SKM-1 treated with dmso at 0.1 percent for 144 hours (cell line): ENCODE results near the gene SCYL2.
A peak's percentile ranks its signal among the peaks of the same experiment; 100 is the strongest.
"Not testable (repeated sequence)": the region's sequence is repeated elsewhere in the genome, so short reads cannot be mapped to it uniquely, and the experiment has no call there.

Experiments
- DNase-seq: peaks from one replicate; lab custom pipeline; 2025; ENCODE audit not compliant: unreplicated experiment; lab: John Stamatoyannopoulos, UW

The SCYL2 gene

DNA sequence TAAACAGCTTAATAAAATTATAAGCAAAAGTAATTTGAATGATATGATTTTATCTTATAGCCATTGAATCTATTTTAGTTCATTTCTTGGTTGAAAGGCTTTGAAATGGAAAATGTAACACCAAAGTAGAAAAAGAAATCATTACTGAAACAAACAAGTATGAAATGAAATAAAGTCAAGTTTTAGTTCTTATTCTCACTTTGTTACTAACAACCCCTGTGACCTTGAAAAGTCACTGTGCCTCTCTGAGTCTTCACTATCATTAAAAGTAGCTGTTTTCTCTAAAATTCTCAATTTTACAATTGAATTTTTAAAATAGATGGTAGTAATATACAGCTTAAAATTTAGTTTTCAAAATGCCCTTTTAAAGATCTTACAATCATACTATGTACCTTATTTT is 57.5 kb downstream of the SCYL2 start:
- DNase-seq = no peak

DNA sequence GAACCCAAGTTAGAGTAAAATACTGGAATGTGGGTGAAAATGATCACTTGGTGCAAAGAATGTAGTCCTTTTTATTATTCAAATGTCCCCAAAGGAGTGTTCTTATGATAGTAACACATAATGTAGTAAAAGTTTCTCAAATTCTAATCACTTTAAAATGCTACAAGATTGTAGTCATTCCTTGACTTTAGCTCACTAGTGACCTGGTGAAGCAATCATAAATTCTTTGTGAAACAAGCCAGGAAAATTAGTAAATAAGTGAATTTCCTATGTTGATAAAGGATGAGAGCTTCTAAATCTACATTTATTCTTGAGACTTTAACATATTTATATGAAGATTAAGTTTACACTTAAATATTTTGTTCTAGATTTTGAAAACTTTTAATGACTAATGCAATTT is 59.2 kb downstream of the SCYL2 start:
- DNase-seq = no peak

DNA sequence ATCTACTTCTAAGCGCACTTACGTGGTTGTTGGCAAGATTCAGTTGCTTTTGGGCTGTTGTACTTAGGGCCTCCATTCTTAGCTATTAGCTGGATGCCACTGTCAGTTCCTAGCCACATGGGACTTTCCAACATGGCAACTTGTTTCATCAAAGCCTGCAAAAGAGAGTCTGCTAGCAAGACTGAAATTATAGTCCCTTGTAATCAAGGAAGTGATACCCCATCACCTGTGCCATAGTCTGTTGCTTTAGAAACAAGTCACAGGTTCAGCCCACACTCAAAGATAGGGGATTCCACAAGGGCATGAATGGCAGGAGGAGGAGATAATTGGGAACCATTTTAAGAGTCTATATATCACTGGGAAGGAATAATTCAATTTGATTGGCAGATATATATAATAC is 62.8 kb downstream of the SCYL2 start:
- no peak for DNase-seq

DNA sequence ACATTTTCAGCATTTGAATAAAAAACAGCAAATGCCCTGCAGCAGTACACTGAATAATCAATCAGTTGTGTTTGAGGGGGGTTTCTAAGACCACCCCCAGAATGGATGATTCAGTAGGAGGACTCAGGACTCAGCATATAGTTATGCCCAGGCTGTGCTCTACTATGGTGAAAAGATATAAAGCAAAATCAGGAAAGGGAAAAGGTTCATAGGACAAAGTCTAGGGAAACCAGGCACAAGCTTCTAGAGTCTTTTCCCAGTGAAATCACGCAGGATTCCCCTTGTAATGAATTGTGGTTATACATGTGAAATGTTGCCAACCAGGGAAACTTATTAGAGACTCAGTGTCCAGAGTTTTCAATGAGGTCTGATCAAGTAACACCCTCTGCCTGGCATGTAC is 64.9 kb downstream of the SCYL2 start:
- no peak for DNase-seq

DNA sequence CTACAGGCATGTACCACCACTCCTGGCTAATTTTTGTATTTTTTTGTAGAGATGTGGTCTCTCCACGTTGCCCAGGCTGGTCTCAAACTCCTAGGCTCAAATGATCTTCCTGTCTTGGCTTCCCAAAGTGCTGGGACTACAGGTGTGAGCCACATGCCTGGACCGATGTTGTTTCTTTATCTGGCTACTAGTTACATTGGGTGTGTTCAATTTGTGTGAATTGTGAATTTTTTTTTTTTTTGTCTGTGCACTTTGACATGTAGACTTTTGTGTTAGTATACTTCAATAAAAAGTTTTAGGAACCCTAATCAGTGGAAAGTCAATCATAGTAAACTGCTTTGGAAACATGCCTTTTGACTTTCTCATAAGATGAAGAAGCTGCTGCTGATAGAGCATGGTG is 65.9 kb downstream of the SCYL2 start:
- no peak for DNase-seq

DNA sequence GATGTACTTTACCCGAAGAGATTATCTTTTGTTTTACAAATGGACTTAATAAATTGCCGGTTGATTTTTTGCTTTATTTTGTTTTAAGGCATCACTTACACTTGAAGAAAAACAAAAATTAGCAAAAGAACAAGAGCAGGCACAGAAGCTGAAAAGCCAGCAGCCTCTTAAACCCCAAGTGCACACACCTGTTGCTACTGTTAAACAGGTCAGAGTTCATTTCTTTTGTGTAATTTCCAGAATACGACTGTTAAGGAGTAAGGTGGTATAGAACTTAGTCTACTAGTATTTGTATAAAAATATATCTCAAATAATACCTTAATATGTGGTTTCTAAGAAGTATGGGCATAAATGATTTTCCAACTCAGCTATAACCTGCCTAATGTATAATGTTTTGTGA is 70.3 kb downstream of the SCYL2 start:
- no peak for DNase-seq

DNA sequence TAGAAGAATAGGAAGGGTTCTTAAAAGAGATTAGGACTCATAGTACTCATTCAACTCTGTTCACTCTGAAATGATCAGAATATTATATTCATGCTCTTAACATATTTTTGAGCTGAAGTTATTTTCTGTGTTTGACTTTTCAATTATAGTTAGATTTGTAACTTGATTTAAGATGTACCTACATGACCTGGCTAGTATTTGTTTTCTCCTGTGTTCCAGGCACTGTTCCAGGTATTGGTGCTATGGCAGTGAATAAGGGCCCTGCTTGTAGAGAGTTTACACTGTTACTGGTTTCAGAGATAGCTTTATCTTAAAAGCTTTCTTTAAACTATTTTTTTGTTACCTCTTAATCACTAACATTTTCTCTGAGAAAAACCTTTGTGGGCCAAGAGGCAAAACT is 70.8 kb downstream of the SCYL2 start:
- no peak for DNase-seq

DNA sequence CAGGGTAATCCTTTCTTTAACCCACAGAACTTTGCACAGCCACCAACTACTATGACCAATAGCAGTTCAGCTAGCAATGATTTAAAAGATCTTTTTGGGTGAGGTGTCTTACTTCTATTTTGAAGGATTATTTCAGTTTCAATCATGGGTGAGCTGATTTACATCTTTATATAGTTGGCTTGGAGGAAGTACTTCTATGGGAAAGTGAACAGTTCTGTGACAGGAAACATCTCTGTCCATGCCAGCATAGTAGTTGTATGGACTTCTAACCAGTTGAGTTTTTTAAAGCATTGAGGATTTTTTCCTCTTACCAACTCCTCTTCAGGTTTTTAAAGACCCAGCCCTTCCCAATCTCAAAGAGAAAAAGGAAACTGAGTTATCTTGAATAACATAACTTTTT is 72.1 kb downstream of the SCYL2 start:
- no peak for DNase-seq

DNA sequence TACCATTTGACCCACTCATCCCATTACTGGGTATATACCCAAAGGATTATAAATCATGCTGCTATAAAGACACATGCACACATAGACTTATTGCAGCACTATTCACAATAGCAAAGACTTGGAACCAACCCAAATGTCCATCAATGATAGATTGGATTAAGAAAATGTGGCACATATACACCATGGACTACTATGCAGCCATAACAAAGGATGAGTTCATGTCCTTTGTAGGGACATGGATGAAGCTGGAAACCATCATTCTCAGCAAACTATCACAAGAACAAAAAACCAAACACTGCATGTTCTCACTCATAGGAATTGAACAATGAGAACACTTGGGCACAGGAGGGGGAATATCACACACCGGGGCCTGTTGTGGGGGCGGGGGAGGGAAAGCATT is 75.9 kb downstream of the SCYL2 start:
- DNase-seq = not testable (repeated sequence)

DNA sequence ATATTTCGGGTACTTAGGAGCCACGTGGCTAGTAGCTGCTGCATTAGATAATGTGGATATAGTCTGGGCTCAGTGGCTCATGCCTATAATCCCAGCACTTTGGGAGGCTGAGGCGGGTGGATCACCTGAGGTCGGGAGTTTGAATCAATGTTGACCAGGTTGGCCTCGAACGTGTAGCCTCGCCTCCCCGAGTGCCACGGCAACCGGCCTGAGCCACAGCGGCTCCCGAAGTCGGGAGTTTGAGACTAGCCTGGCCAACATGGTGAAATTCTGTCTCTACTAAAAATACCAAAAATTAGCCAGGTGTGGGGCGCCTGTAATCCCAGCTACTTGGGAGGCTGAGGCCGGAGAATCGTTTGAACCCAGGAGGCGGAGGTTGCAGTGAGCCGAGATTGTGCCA is 77.4 kb downstream of the SCYL2 start:
- not testable (repeated sequence) for DNase-seq

DNA sequence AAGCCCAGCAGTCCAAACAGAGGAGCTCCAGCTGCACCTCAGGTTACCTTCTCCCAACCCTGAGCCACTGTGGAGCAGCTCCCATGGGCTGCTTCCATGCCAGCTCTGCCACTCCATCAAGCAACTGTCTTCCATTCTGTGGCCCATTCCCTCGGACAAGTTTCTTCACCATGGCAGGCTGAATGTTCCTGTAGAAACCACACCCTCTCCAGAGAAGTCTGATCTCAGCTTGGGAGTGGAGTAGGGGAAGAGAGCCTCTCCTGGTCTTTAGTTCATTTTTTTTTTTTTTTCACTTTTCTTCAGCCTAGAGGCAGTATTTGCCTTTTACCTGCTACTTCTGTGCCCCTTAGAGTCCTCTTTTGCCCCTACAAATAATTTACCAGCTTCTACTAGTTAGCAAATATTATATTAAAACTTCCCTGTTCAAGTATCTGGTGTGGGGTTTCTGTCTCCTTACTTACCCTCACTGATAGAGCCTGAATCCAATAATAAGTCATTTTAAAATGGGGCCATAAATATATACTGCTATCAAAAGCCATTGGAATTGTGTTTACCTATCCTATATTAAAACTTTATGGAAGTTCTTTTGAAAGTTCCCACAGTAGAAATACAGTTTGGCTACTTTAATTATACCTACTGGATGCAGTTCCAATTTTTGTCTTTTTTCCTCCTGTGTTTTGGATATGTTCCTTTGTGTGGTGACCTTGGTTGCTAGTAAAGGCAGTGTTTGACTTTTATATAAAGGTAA is 78.2 kb downstream of the SCYL2 start:
- no peak for DNase-seq

DNA sequence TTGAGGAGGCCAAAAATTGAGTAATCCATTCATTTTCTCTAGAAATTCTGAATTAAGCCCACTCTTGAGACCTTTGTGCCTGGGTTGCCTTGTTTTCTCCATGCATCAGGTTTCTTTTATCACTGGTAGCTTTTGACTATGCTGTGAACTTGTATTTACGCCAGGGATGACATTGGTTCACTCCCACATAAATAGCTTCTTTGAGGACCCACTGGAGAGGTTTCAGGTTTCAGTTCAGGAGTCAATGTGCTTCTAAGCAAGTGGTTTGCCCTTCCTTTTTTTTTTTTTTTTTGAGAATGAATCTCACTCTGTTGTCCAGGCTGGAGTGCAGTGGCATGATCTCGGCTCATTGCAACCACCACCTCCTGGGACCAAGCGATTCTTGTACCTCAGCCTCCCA is 79.7 kb downstream of the SCYL2 start:
- DNase-seq = no peak

DNA sequence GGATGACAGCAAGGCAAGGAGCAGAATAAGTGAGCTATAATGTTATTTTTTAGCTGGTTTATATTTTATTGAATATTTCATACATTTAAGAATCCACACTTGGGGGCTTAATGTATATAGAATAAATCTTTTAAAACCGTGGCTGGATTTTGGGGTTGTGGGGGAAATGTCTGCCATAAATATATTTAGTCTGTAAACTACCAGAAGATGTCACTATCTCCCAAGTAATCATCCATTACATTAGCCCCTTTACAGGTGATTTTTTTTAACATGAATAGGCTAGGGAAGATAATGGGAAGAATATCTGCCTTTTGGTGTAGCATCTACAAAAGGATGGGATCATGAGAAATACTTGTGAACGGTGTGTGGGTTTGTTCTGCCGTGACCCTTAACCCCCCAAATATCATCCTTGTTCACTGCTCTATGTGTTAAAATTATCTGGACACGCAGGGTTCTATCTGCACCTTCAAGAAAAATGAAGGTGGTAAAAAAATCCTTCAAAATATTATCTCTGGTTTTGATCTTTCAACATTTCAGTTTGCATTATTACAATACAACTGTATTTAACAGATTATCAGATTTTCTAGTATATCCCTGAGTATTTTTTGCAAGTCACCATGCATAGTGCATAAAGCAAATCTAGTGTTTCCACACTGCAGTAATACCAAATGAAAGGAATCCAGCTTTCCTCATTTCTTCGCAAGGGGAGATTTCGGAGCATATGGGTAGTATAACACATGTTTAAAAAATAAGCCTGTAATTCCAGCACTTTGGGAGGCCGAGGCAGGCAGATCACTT is 81.9 kb downstream of the SCYL2 start:
- peak; percentile 1 for DNase-seq

DNA sequence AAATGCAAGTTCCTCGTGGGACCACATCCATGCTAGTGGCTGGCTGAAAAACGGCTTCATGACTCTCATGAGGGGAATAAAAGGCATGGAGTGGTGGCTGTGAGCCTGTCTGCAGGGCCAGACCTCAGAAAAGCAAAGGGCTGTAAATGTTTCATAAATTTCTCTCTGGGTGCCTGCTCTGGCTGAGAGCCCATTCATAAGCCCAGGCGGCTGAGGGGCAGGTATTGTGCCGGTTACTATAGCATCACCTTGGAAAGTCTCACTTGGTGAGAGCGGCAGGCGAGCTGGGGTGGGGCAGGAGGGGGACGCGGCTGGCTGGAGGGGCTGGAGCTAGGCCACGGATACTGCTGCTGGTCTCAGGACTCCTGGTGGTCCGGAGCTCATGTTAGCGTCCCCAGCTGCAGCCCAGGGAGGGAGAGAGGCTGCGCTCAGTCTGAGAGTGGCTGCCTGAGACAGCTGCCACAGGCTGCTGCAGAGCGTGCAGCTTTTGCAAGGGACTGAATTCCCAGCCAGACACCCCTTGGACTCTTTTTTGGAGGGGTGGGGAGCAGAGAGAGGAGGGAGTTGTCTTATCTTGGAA is 89.8 kb downstream of the SCYL2 start, which contains the start of gene SLC17A8:
SLC17A8 (plus strand) TSS at position 431 of the 580 bp plus-strand sequence. CDS start 318 bp downstream, outside the sequence.
- DNase-seq = no peak

DNA sequence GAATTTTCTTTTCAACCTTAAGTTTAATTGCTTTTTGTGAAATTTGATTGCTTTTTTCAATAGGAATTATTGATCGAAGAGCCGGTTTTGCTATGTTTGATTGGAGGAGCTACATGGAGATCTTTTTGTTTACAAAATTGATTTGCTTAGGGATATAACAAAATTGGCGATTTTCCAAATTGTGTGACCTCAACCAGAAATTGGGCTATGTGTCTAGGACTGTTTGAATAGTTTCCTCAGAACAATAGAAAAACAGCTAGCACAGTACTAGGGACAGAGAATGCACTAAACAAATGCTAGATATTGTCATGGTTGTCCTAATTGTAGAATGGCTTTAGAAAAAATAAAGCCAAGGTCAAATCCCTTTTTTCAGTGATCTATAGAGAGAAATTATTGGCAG is 92.3 kb downstream of the SCYL2 start:
- DNase-seq = no peak

DNA sequence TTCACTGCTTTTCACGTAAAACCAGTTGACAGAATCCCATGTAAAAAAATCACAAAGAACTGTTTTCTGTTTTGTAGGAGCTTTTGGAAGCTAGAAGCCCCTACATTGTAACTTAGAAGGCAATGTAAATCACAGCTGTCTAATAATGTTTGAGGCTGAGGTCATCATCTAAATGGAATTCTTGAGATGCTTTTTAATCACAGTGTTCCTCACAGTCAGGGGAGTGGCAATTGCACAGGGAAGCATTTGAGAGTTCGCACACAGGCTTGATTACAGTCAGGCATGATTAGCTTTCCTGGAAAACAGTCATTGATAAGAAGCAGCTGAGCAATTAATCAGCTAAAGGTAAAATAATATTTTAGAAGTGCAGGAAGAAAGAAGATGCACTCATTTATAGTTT is 92.8 kb downstream of the SCYL2 start:
- no peak for DNase-seq

DNA sequence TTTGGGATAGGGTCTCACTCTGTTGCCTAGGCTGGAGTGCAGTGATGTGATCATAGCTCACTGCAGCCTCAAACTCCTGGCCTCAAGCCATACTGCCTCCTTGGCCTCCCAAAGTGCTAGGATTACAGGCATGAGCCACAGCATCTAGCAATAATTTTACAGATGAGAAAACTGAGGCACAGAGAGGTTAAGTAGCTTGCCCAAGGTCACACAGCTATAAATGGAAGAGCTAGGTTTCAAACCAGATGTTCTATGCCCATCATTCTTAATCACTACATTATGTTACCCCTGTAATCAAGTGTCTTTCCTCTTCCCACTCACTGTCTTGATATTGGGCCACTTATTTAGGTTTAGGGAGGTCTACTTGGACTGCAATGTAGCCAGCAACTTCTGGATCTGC is 93.5 kb downstream of the SCYL2 start:
- DNase-seq = no peak

DNA sequence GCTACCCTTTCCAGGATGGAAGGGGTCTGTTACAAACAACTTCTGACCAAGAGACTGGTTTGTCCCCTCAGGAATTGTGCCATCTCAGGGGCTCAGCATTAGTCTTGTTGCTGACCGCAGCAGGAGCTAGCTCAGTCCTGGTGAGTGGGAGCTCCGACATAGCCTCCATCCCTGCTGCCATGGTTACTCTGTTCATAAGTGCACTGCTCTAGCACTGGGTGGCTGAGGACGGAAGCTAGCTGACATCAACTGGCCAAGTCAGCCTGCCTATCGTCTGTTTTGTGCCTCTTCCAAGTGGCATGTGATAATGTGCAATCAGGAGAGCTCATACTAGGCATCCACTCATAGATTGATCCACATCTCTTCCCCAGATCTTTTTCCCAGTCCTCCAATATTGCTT is 97.3 kb downstream of the SCYL2 start:
- no peak for DNase-seq

DNA sequence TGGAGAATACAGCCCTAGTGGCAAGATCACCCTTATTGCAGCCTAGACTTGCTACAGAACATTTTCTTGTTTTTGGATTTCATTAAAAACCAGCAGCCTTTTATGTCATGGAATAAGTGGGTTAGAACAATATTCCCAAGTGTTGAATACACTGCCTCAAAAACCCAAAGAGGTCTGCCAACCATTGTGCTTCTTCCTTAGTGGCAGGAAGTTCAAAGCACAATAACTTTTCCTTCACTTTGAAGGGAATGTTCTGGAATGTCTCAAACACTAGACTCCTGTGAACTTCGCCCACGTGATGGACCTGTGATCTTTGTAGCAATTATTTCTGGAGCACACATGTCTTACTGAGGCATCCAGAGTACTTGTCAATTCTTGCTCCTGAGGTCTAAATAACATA is 98.4 kb downstream of the SCYL2 start:
- no peak for DNase-seq

DNA sequence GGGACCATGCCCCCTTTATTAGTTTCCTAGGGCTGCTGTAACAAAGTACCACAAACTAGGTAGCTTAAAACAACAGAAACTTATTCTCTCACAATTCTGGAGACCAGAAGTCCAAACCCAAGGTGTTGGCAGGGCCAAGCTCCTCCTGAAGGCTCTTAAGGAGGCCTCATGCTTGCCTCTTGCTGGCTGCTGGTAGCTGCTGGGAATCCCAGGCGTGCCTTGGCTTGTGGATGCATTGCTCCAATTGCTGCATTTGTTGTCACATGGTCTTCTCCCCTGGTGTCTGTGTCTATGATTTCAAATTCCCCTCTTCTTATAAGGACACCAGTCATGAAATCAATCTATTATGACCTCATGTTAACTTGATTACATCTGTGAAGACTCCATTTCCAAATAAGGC is 101.1 kb downstream of the SCYL2 start:
- no peak for DNase-seq

DNA sequence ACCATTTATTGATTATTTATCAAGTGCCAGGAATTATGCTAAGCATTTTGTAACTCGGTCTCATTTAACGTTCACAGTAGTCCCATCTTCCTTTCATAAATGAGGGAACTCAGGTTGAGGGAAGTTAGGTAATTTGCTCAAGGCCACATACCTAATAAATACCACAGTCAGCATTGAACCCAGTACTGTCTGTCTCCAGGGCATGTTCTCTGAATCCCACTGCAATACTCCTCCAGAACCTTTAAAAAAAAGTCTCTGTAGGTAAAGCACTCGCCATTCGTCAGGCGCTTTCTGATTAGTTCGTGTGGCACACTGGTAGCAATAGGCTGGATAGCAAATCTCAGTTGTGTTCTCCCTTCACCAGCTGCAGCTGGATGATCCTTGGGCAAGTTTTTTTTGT is 104.2 kb downstream of the SCYL2 start:
- DNase-seq = no peak
